Gastrocnemius medialis (tissue), 4 donors: Measurements from ENCODE around the gene ALX4.

ENCODE experiments used
- POLR2A ChIP-seq, 2 donors: fragments of 450-650 bp; IDR thresholded peaks; one replicate each; pipeline ENCODE4 v1.6.1; 2017; ENCODE audit warnings: antibody characterized with exemption in 2 of 2, mild to moderate bottlenecking in 2 of 2, moderate library complexity in 2 of 2
- TF ChIP-seq, protein P1 (sequence below), 5 experiments: fragments of 450-650 bp in 3 of 5; fragments of 200-600 bp in 2 of 5; sonication (generic) in 2 of 5; IDR thresholded peaks in 4 of 5; conservative IDR thresholded peaks in 1 of 5; 1 replicate in 4 of 5; 2 replicates in 1 of 5; pipeline ENCODE4 v1.5.1; 2016 to 2019; ENCODE audit warnings: antibody characterized with exemption in 5 of 5, mild to moderate bottlenecking in 3 of 5, moderate library complexity in 3 of 5

DNA sequence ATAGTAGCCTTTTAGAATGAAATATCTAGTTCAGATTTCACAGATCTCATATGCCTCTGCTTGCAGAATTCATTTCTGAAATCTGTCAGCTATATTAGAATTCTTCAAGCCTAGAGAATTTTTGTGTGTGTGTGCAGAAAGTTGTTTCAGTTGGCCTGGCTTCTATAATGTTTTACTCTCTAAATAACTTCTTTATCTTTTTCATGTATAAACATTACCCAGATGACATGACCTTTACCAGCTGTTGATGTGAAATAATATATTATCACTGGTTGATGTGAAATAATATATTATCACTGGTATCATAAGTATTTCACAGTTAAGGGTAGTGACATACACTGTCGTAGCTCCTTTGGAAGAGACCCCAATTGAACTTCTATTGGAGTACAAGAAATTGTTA, 72.8 kb downstream of the ALX4 start:
- TF ChIP-seq, protein P1, sequence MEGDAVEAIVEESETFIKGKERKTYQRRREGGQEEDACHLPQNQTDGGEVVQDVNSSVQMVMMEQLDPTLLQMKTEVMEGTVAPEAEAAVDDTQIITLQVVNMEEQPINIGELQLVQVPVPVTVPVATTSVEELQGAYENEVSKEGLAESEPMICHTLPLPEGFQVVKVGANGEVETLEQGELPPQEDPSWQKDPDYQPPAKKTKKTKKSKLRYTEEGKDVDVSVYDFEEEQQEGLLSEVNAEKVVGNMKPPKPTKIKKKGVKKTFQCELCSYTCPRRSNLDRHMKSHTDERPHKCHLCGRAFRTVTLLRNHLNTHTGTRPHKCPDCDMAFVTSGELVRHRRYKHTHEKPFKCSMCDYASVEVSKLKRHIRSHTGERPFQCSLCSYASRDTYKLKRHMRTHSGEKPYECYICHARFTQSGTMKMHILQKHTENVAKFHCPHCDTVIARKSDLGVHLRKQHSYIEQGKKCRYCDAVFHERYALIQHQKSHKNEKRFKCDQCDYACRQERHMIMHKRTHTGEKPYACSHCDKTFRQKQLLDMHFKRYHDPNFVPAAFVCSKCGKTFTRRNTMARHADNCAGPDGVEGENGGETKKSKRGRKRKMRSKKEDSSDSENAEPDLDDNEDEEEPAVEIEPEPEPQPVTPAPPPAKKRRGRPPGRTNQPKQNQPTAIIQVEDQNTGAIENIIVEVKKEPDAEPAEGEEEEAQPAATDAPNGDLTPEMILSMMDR (IDR thresholded peaks at IDR 0.05 in 4 of 5, conservative IDR thresholded peaks at IDR 0.05 in 1 of 5): no peak
- TF ChIP-seq POLR2A (IDR thresholded peaks at IDR 0.05): no peak
